ENCODE results near the gene FGFR2. TPM values are rescaled to one million over a fixed set of nuclear protein-coding genes. Genes with fewer than 3 reads are reported as not detected.

The FGFR2 gene
- total RNA-seq, 1 donor from 2014 or later = 2.9 TPM

DNA sequence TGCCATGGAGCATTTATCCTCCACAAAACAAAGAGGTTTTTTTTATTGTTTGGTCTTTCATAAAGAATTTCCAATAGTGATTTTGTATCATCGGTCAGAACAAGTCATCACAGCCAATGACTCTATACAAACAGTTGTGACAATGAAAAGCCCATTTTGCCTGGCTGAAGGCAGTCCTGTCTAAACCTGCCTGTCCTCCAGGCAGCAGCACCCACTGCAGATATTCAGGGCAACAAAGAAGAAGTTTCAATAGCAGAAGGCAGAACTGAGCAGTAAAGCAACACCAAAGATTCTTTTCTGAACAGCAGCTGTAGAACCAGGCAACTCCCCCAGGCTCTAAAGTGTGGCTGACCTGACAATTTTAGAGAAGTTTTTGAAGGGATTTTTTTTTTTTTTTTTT is 169.4 kb downstream of the FGFR2 start:
- DNase-seq (ENCODE audit: low spot score) = no peak
- H3K4me1 Mint-ChIP-seq (ENCODE audit: low read depth) = peaks cover 8% of the 10 kb centered on the region
- no peak overlapping the region for H3K4me3 Mint-ChIP-seq (ENCODE audit: unreplicated experiment)
- no peaks in the 10 kb centered on the region for H3K9me3 Mint-ChIP-seq (ENCODE audit: low read depth)
- H3K36me3 Mint-ChIP-seq (ENCODE audit: low read depth) = no peaks in the 10 kb centered on the region
- TF ChIP-seq, protein P1, sequence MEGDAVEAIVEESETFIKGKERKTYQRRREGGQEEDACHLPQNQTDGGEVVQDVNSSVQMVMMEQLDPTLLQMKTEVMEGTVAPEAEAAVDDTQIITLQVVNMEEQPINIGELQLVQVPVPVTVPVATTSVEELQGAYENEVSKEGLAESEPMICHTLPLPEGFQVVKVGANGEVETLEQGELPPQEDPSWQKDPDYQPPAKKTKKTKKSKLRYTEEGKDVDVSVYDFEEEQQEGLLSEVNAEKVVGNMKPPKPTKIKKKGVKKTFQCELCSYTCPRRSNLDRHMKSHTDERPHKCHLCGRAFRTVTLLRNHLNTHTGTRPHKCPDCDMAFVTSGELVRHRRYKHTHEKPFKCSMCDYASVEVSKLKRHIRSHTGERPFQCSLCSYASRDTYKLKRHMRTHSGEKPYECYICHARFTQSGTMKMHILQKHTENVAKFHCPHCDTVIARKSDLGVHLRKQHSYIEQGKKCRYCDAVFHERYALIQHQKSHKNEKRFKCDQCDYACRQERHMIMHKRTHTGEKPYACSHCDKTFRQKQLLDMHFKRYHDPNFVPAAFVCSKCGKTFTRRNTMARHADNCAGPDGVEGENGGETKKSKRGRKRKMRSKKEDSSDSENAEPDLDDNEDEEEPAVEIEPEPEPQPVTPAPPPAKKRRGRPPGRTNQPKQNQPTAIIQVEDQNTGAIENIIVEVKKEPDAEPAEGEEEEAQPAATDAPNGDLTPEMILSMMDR (IDR thresholded peaks at IDR 0.05) = no peak
- no peak overlapping the region for H3K27ac Mint-ChIP-seq (ENCODE audit: unreplicated experiment)
- H3K27me3 Mint-ChIP-seq (ENCODE audit: low read depth) = peaks cover 2% of the 10 kb centered on the region
